ENCODE data around the gene BCL7B. TPM values are rescaled to one million over a fixed set of nuclear protein-coding genes. Genes with fewer than 3 reads are reported as not detected.

BCL7B gene
- total and polyA plus RNA-seq, 2 experiments from 2014 or later, result 17.0 to 18.2 TPM

DNA sequence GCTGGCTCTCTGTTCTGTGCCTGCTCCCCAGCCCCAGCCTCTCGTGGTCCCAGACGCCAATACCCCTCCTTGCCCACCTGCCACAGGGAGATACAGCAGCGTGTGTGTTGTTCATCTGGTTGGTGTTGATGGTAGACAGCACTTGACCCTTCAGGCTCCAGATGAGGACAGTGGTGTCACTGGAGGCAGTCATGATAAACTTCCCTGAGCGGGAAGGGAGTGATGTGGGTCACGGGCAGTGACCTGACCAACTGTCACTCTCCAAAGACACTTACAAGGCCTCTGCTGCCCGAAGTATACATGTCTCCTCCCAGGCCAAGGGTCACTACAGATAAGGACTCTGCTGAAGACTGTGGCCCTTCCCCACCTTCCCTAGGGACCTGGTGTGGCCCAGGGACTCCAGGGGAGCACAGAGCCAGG lies 15.3 kb upstream of the BCL7B start:
- H3F3A ChIP-seq (replicated peaks; ENCODE audit: low read depth), result no peaks in the 10 kb centered on the region
- ATAC-seq (no peak), DNase-seq (ENCODE audit: low spot score) (no peak)
- H3K36me3 Mint-ChIP-seq (ENCODE audit: low read depth), result peaks cover 51% of the 10 kb centered on the region
- H3K4me1 ChIP-seq (ENCODE audit: insufficient read depth), result no peaks in the 10 kb centered on the region
- no peak overlapping the region for H2AFZ ChIP-seq
- no peak overlapping the region for H3K4me3 Mint-ChIP-seq
- no peak overlapping the region for H3K4me2 ChIP-seq
- H3K27ac ChIP-seq (ENCODE audit: low read depth), result no peak overlapping the region
- no peak overlapping the region for H3K27ac Mint-ChIP-seq
- no peaks in the 10 kb centered on the region; the same call in 1 of the 2 replicates for H3K36me3 ChIP-seq (ENCODE audit: insufficient read depth)
- no peaks in the 10 kb centered on the region for H3K9me3 Mint-ChIP-seq
- TF ChIP-seq ZNF114 (CRISPR knock-in tag; IDR thresholded peaks at IDR 0.05) (no peak), POLR2AphosphoS5 (IDR thresholded peaks at IDR 0.05; ENCODE audit: low read depth) (no peak), EZH2phosphoT487 (IDR thresholded peaks at IDR 0.05; ENCODE audit: unreplicated experiment) (no peak), CREB1 (CRISPR knock-in tag; IDR thresholded peaks at IDR 0.05; ENCODE audit: low read depth) (no peak), EZH2 (IDR thresholded peaks at IDR 0.05; ENCODE audit: low read depth, unreplicated experiment) (no peak), ZNF331 (CRISPR knock-in tag; IDR thresholded peaks at IDR 0.05; ENCODE audit: low read depth) (no peak), CTCF (conservative IDR thresholded peaks at IDR 0.05; ENCODE audit: low read depth in 2 of 2) (no peak), ETS1 (IDR thresholded peaks at IDR 0.05) (no peak), NANOG (IDR thresholded peaks at IDR 0.05; ENCODE audit: borderline replicate concordance) (no peak), JUNB (IDR thresholded peaks at IDR 0.05; ENCODE audit: unreplicated experiment) (no peak), STAT1 (IDR thresholded peaks at IDR 0.05; ENCODE audit: unreplicated experiment) (no peak)
- TF ChIP-seq, protein P1, sequence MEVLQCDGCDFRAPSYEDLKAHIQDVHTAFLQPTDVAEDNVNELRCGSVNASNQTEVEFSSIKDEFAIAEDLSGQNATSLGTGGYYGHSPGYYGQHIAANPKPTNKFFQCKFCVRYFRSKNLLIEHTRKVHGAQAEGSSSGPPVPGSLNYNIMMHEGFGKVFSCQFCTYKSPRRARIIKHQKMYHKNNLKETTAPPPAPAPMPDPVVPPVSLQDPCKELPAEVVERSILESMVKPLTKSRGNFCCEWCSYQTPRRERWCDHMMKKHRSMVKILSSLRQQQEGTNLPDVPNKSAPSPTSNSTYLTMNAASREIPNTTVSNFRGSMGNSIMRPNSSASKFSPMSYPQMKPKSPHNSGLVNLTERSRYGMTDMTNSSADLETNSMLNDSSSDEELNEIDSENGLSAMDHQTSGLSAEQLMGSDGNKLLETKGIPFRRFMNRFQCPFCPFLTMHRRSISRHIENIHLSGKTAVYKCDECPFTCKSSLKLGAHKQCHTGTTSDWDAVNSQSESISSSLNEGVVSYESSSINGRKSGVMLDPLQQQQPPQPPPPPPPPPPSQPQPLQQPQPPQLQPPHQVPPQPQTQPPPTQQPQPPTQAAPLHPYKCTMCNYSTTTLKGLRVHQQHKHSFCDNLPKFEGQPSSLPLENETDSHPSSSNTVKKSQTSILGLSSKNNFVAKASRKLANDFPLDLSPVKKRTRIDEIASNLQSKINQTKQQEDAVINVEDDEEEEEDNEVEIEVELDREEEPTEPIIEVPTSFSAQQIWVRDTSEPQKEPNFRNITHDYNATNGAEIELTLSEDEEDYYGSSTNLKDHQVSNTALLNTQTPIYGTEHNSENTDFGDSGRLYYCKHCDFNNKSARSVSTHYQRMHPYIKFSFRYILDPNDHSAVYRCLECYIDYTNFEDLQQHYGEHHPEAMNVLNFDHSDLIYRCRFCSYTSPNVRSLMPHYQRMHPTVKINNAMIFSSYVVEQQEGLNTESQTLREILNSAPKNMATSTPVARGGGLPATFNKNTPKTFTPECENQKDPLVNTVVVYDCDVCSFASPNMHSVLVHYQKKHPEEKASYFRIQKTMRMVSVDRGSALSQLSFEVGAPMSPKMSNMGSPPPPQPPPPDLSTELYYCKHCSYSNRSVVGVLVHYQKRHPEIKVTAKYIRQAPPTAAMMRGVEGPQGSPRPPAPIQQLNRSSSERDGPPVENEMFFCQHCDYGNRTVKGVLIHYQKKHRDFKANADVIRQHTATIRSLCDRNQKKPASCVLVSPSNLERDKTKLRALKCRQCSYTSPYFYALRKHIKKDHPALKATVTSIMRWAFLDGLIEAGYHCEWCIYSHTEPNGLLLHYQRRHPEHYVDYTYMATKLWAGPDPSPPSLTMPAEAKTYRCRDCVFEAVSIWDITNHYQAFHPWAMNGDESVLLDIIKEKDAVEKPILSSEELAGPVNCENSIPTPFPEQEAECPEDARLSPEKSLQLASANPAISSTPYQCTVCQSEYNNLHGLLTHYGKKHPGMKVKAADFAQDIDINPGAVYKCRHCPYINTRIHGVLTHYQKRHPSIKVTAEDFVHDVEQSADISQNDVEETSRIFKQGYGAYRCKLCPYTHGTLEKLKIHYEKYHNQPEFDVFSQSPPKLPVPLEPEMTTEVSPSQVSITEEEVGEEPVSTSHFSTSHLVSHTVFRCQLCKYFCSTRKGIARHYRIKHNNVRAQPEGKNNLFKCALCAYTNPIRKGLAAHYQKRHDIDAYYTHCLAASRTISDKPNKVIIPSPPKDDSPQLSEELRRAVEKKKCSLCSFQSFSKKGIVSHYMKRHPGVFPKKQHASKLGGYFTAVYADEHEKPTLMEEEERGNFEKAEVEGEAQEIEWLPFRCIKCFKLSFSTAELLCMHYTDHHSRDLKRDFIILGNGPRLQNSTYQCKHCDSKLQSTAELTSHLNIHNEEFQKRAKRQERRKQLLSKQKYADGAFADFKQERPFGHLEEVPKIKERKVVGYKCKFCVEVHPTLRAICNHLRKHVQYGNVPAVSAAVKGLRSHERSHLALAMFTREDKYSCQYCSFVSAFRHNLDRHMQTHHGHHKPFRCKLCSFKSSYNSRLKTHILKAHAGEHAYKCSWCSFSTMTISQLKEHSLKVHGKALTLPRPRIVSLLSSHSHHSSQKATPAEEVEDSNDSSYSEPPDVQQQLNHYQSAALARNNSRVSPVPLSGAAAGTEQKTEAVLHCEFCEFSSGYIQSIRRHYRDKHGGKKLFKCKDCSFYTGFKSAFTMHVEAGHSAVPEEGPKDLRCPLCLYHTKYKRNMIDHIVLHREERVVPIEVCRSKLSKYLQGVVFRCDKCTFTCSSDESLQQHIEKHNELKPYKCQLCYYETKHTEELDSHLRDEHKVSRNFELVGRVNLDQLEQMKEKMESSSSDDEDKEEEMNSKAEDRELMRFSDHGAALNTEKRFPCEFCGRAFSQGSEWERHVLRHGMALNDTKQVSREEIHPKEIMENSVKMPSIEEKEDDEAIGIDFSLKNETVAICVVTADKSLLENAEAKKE (CRISPR knock-in tag; IDR thresholded peaks at IDR 0.05), result no peak
- TF ChIP-seq, protein P2, sequence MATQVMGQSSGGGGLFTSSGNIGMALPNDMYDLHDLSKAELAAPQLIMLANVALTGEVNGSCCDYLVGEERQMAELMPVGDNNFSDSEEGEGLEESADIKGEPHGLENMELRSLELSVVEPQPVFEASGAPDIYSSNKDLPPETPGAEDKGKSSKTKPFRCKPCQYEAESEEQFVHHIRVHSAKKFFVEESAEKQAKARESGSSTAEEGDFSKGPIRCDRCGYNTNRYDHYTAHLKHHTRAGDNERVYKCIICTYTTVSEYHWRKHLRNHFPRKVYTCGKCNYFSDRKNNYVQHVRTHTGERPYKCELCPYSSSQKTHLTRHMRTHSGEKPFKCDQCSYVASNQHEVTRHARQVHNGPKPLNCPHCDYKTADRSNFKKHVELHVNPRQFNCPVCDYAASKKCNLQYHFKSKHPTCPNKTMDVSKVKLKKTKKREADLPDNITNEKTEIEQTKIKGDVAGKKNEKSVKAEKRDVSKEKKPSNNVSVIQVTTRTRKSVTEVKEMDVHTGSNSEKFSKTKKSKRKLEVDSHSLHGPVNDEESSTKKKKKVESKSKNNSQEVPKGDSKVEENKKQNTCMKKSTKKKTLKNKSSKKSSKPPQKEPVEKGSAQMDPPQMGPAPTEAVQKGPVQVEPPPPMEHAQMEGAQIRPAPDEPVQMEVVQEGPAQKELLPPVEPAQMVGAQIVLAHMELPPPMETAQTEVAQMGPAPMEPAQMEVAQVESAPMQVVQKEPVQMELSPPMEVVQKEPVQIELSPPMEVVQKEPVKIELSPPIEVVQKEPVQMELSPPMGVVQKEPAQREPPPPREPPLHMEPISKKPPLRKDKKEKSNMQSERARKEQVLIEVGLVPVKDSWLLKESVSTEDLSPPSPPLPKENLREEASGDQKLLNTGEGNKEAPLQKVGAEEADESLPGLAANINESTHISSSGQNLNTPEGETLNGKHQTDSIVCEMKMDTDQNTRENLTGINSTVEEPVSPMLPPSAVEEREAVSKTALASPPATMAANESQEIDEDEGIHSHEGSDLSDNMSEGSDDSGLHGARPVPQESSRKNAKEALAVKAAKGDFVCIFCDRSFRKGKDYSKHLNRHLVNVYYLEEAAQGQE (IDR thresholded peaks at IDR 0.05; ENCODE audit: unreplicated experiment), result no peak
- H3K27me3 Mint-ChIP-seq (ENCODE audit: insufficient read depth, low read depth, poor library complexity), result peaks cover 7% of the 10 kb centered on the region
- H3K9me2 ChIP-seq (ENCODE audit: insufficient read depth), result no peaks in the 10 kb centered on the region
- H3K27me3 ChIP-seq (ENCODE audit: insufficient read depth), result peaks cover 6% of the 10 kb centered on the region
- peaks cover 3% of the 10 kb centered on the region; the same call in 1 of the 3 replicates for H3K4me1 Mint-ChIP-seq
- H3K4me3 ChIP-seq, result no peak overlapping the region
- peaks cover 7% of the 10 kb centered on the region for H3K79me2 ChIP-seq (replicated peaks; ENCODE audit: insufficient read depth)
- H4K20me1 ChIP-seq (replicated peaks; ENCODE audit: insufficient read depth), result peaks cover 15% of the 10 kb centered on the region
